Stimulated activated CD4-positive, alpha-beta T cell treated with anti-CD3 and anti-CD28 coated beads, Interleukin-12 subunit alpha, Interleukin-12 subunit beta, amount 100 ng/mL, for 24 hours (primary cell): ENCODE measurements around the gene VPS26C.

Experiments used
- DNase-seq, 2 experiments: peaks; one replicate each; pipeline ENCODE4 v3.0.0-alpha.2; 2020; ENCODE audit warnings: low read depth in 2 of 2

VPS26C gene

GRCh38 chr21:37264808-37265207, 2.3 kb downstream of the VPS26C start:
- DNase-seq = no peak

- DNase-seq = no peak
These were observed 3.1 kb downstream of the VPS26C start for GRCh38 chr21:37263827-37264600.

- DNase-seq = no peak
These were observed 7.7 kb downstream of the VPS26C start for GRCh38 chr21:37259426-37259825.

GRCh38 chr21:37257967-37258877, 8.9 kb downstream of the VPS26C start:
- peak; percentile 65 to 71 for DNase-seq

GRCh38 chr21:37257511-37257966, 9.6 kb downstream of the VPS26C start:
- no peak for DNase-seq

- DNase-seq = no peak
These were observed 13.1 kb downstream of the VPS26C start for GRCh38 chr21:37253991-37254390.

- no peak for DNase-seq
These were observed 15.9 kb downstream of the VPS26C start for GRCh38 chr21:37251294-37251634.

GRCh38 chr21:37249112-37249904, 17.8 kb downstream of the VPS26C start:
- DNase-seq = no peak

GRCh38 chr21:37248298-37248697, 18.8 kb downstream of the VPS26C start:
- DNase-seq = no peak

GRCh38 chr21:37245151-37245550, 22.0 kb downstream of the VPS26C start:
- no peak for DNase-seq

GRCh38 chr21:37244501-37245095, 22.5 kb downstream of the VPS26C start:
- DNase-seq = no peak

- no peak for DNase-seq
These were observed 23.2 kb downstream of the VPS26C start for GRCh38 chr21:37243961-37244360.

- DNase-seq = no peak
These were observed 25.7 kb downstream of the VPS26C start for GRCh38 chr21:37241426-37241825.

- no peak for DNase-seq
These were observed 26.2 kb downstream of the VPS26C start for GRCh38 chr21:37240978-37241377.

GRCh38 chr21:37237764-37238163, 29.4 kb downstream of the VPS26C start:
- no peak for DNase-seq

- no peak for DNase-seq
These were observed 29.8 kb downstream of the VPS26C start for GRCh38 chr21:37237346-37237745.

GRCh38 chr21:37233551-37234146, 33.5 kb downstream of the VPS26C start:
- no peak for DNase-seq

GRCh38 chr21:37232274-37233018, 34.7 kb downstream of the VPS26C start:
- no peak for DNase-seq

- no peak for DNase-seq
These were observed 35.5 kb downstream of the VPS26C start for GRCh38 chr21:37231671-37232070.

- no peak for DNase-seq
These were observed 35.9 kb downstream of the VPS26C start for GRCh38 chr21:37231249-37231645.
